PC-9 (cell line): ENCODE data around the gene GRM1. TPM values are rescaled to one million over a fixed set of nuclear protein-coding genes. Genes with fewer than 3 reads are reported as not detected.

ENCODE experiments used
- BruUV-seq: library from RNA; stranded (reverse); fragments of 400-500 nt; replicated peaks from 2 replicates; lab custom pipeline; 2021; lab: Mats Ljungman, UMichigan
- CTCF ChIA-PET: fragments of 300-600 bp; sonication (Branson Sonifier 250); formaldehyde crosslinking; loops from one replicate; lab custom pipeline; 2022; ENCODE audit warnings: antibody characterized with exemption; lab: Charles Lee
- POLR2A ChIA-PET: fragments of 300-600 bp; sonication (Branson Sonifier 250); formaldehyde crosslinking; loops from one replicate; lab custom pipeline; 2022; ENCODE audit warnings: antibody characterized with exemption; ENCODE audit not compliant: unreplicated experiment; lab: Charles Lee
- DNase-seq, 2 experiments: peaks; one replicate each; pipeline versions ENCODE4 v3.0.0 to v3.0.0-alpha.2; 2015 to 2022; ENCODE audit warnings: mixed read lengths in 1 of 2
- H2AFZ ChIP-seq: fragments of 200-600 bp; sonication (generic); 2 replicates; pipeline ENCODE4 v1.8.1; 2017; ENCODE audit warnings: antibody characterized with exemption
- H3F3A ChIP-seq: fragments of 200-600 bp; sonication (generic); 2 replicates; pipeline ENCODE4 v1.8.1; 2017; ENCODE audit warnings: antibody characterized with exemption, mild to moderate bottlenecking, low read depth; ENCODE audit not compliant: insufficient read depth
- H3K27ac ChIP-seq: fragments of 200-600 bp; sonication (generic); 2 replicates; pipeline ENCODE4 v1.6.1; 2016; ENCODE audit warnings: mixed run types
- H3K27me3 ChIP-seq: fragments of 200-600 bp; sonication (generic); 2 replicates; pipeline ENCODE4 v1.6.1; 2016; ENCODE audit warnings: low read depth, mixed run types; ENCODE audit not compliant: insufficient read depth
- H3K36me3 ChIP-seq: fragments of 200-600 bp; sonication (generic); 2 replicates; pipeline ENCODE4 v1.6.1; 2016; ENCODE audit warnings: low read depth, mixed run types
- H3K4me1 ChIP-seq: fragments of 200-600 bp; sonication (generic); replicated peaks from 2 replicates; pipeline ENCODE4 v1.6.1; 2016; ENCODE audit warnings: mixed run types; ENCODE audit not compliant: insufficient read depth
- H3K4me2 ChIP-seq: fragments of 200-600 bp; sonication (generic); 2 replicates; pipeline ENCODE4 v1.6.1; 2017; ENCODE audit warnings: mixed run types
- H3K4me3 ChIP-seq: fragments of 200-600 bp; sonication (generic); 2 replicates; pipeline ENCODE4 v1.6.1; 2016; ENCODE audit warnings: mixed run types
- H3K79me2 ChIP-seq: fragments of 200-600 bp; sonication (generic); 2 replicates; pipeline ENCODE4 v1.6.1; 2017; ENCODE audit warnings: low read depth, mixed run types
- H3K9me2 ChIP-seq: fragments of 200-600 bp; sonication (generic); 2 replicates; pipeline ENCODE4 v1.8.1; 2017; ENCODE audit warnings: mild to moderate bottlenecking; ENCODE audit not compliant: insufficient read depth
- H3K9me3 ChIP-seq: fragments of 200-600 bp; sonication (generic); 2 replicates; pipeline ENCODE4 v1.8.1; 2016; ENCODE audit warnings: low read depth; ENCODE audit not compliant: insufficient read depth
- H4K20me1 ChIP-seq: fragments of 200-600 bp; sonication (generic); 2 replicates; pipeline ENCODE4 v1.8.1; 2017; ENCODE audit not compliant: insufficient read depth
- EZH2 ChIP-seq: fragments of 200-600 bp; sonication (generic); IDR thresholded peaks from 2 replicates; pipeline ENCODE4 v1.8.0; 2017; ENCODE audit warnings: antibody characterized with exemption, low read depth
- intact Hi-C: fragments of 100-400 bp; cut with micrococcal nuclease; formaldehyde crosslinking; loops from one replicate; pipeline ENCODE4 v1.10.0; 2022; ENCODE audit not compliant: unreplicated experiment
- total RNA-seq: library from RNA; stranded (reverse); gene quantifications from 2 replicates; pipeline ENCODE4 v1.2.3, GENCODE V29; 2021
- TF ChIP-seq, protein P1 (sequence below): fragments of 200-600 bp; sonication (generic); conservative IDR thresholded peaks from 2 replicates; pipeline ENCODE4 v1.6.1; 2017; ENCODE audit warnings: mixed run types, antibody characterized with exemption, mild to moderate bottlenecking, moderate library complexity

The GRM1 gene
- total RNA-seq, 1 experiment from 2014 or later: 0.26 TPM

DNA sequence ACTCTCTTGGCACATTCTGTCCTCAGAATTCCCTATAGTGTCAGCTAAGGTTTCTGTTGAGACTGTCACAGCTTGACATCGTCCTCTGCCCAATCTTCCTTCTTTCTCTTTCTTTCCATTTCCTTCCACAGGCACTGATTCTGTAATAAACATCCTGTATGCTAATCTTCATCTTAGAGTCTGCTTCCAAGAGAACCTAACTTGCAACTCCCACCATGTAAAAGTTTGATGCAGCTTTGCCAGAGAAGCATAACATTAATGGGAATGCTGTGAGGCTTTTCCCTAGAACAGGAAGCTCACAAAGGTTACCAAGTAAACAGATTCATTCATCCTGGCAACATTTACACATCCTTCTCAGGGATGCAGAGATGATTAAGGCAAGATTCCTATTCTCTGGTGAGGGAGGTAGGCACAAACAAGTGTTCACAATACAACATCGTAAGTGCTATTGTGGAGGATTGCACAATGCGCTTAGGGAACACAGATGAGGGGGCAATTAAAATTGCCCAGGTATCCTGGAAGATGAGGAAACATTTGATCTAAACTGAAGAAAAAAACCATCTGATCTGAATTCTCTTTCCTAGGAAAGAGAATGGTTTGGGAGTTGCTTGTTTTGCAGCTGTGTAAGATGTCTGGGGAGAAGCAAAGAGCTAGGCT lies 74.7 kb downstream of the GRM1 start:
- Histone ChIP-seq H3K9me2 (no peaks in the 10 kb centered on the region), H3K36me3 (no peaks in the 10 kb centered on the region), H3K27ac (no peak overlapping the region), H2AFZ (no peak overlapping the region), H3K79me2 (no peaks in the 10 kb centered on the region), H3K4me1 (no peaks in the 10 kb centered on the region), H3K27me3 (no peaks in the 10 kb centered on the region), H3K4me3 (no peak overlapping the region), H3K4me2 (no peak overlapping the region), H3F3A (no peaks in the 10 kb centered on the region), H4K20me1 (no peaks in the 10 kb centered on the region), H3K9me3 (no peaks in the 10 kb centered on the region)
- ChIA-PET POLR2A (interaction anchor here (0.6 kb wide), 1 partner anchor 192 kb away, joined by 4 read pairs; no protein-coding TSS in a partner anchor), CTCF (no interaction called here)
- no peak for TF ChIP-seq EZH2
- TF ChIP-seq, protein P1, sequence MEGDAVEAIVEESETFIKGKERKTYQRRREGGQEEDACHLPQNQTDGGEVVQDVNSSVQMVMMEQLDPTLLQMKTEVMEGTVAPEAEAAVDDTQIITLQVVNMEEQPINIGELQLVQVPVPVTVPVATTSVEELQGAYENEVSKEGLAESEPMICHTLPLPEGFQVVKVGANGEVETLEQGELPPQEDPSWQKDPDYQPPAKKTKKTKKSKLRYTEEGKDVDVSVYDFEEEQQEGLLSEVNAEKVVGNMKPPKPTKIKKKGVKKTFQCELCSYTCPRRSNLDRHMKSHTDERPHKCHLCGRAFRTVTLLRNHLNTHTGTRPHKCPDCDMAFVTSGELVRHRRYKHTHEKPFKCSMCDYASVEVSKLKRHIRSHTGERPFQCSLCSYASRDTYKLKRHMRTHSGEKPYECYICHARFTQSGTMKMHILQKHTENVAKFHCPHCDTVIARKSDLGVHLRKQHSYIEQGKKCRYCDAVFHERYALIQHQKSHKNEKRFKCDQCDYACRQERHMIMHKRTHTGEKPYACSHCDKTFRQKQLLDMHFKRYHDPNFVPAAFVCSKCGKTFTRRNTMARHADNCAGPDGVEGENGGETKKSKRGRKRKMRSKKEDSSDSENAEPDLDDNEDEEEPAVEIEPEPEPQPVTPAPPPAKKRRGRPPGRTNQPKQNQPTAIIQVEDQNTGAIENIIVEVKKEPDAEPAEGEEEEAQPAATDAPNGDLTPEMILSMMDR: no peak
- intact Hi-C loops: no loop called here
- no peak for DNase-seq
- no TSS peak for BruUV-seq

DNA sequence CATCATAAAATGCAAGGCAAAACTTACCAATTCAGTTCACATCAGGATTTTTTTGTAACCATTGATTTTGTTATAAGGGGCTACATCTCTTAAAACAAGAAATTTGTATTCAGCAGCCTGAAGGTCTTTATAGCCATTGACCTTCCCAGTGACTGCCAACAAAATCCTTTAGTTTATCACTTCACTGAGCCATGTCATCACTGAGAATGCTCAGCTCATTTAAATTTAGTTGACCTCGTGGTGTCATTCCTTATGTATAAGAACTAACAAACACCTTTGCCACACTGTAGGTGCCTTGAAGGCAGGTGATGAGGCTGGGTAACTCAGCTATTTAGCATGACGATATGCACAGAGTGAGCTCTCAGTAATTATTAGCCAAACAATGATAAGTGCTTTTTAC lies 77.7 kb downstream of the GRM1 start:
- POLR2A ChIA-PET: no interaction called here
- no peaks in the 10 kb centered on the region for H3F3A ChIP-seq
- H3K27ac ChIP-seq: no peak overlapping the region
- no peak for DNase-seq
- intact Hi-C loops: no loop called here
- CTCF ChIA-PET: no interaction called here
- H3K9me3 ChIP-seq: no peaks in the 10 kb centered on the region
- BruUV-seq: no TSS peak
- TF ChIP-seq EZH2: no peak
- TF ChIP-seq, protein P1: no peak
- H3K79me2 ChIP-seq: no peaks in the 10 kb centered on the region
- H3K9me2 ChIP-seq: no peaks in the 10 kb centered on the region
- H3K4me1 ChIP-seq: no peaks in the 10 kb centered on the region
- no peak overlapping the region for H3K4me2 ChIP-seq
- no peak overlapping the region for H2AFZ ChIP-seq
- no peak overlapping the region for H3K4me3 ChIP-seq
- H3K36me3 ChIP-seq: no peaks in the 10 kb centered on the region
- H4K20me1 ChIP-seq: no peaks in the 10 kb centered on the region
- H3K27me3 ChIP-seq: no peaks in the 10 kb centered on the region

- no peaks in the 10 kb centered on the region for H3K4me1 ChIP-seq
- H3K79me2 ChIP-seq: no peaks in the 10 kb centered on the region
- no peak overlapping the region for H3K27ac ChIP-seq
- H3F3A ChIP-seq: no peaks in the 10 kb centered on the region
- TF ChIP-seq, protein P1: no peak
- no peak for TF ChIP-seq EZH2
- no peak for DNase-seq
- POLR2A ChIA-PET: no interaction called here
- no peaks in the 10 kb centered on the region for H3K9me2 ChIP-seq
- no TSS peak for BruUV-seq
- H3K4me2 ChIP-seq: no peak overlapping the region
- H3K27me3 ChIP-seq: no peaks in the 10 kb centered on the region
- H4K20me1 ChIP-seq: no peaks in the 10 kb centered on the region
- CTCF ChIA-PET: no interaction called here
- no peaks in the 10 kb centered on the region for H3K9me3 ChIP-seq
- no peak overlapping the region for H3K4me3 ChIP-seq
- H2AFZ ChIP-seq: no peak overlapping the region
- no peaks in the 10 kb centered on the region for H3K36me3 ChIP-seq
- intact Hi-C loops: no loop called here
Observed at GRCh38 chr6:146110990-146111389, 82.1 kb downstream of the GRM1 start.
